ENCODE results near the gene PYGO2.

The PYGO2 gene

GRCh38 chr1:154962156-154962749 lies 671 bp upstream of the PYGO2 start:
- DNase-seq (ENCODE audit: low spot score): peak; percentile 37

DNA sequence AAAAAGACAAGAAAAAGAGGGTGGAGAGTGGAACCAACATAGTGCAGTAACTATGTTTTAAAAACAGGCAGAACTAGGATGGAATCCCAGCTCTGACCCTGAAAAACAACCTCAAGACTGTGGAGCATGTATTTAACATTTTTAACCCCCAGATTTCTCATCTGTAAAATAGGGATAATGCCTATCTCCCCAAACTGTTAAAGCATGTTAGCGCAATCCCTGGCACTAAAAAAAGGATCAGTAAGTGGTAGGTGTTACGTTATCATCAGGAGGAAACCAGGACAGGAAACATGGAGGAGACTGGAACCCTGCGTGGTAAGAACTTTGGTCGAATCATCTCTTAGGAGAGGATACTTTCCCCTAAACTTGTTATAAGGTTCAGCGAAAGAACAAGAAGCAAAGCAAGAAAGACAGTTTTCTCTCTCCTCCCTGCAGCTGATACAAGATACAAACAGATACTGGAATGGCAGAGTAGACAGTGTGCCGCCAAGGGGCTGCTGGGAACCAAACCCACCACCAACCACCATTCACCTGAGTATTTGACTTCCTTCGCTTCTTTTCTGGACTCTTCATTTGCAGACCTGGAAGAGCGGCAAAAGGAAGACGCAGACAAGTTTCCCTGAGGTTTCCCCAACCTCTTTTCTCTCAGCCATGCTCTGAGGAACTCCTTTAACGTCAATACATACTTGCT lies 991 bp downstream of the PYGO2 start:
- no peak for DNase-seq (ENCODE audit: low spot score)

DNA sequence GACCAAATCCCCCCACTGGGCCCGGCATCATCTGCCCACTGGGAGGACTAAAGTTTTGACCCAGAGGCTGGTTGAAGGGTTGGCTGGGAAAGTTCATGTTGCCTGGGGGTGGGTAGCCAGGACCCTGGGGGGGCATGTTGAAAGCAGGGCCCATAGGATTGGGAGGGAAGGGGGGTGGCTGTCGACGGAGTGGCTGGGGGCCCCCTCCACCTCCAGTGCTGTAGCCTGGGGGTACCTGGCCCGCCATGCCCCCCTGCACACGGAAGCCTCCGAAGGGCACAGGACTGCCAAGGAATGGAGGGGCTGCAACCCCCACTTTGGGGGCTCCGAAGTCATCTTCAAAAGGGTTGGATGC lies 2.2 kb downstream of the PYGO2 start:
- DNase-seq (ENCODE audit: low spot score): no peak

DNA sequence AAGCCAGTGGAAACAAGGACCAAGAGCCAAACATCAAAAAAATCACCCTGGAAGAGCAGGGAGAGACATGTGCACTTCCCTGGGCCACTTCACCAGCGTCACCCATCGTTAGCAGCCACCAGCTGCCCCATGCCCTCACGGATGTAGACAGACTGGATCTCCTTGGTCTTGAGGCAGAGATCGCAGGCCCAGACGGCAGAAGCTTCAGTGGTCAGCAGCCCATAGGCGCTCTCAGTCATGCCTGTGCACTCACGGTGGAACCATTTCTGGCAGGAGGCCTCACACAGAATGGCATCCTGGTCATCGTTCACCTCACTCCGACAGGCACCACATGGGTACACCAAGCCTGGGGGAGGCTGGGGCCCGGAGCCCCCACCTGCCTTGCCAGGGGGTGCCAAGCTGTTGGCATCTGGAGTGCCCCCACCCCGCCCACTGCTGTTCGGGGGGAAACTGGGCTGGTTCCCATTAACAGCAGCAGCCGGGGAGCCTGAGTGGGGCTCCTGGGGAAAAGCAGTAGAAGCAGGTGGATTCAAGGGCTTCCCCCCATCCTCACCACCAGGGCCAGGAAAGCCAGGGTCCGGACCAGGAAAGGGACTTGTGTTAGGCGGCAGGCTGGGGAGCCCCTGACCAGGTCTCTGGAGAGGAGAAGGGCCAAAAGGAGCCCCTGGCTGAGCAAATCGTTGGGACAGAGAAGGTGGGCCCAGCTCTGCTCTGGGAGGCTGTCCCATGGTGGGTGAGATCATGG lies 2.7 kb downstream of the PYGO2 start:
- DNase-seq (ENCODE audit: low spot score): no peak

GRCh38 chr1:154958036-154958435 lies 3.5 kb downstream of the PYGO2 start:
- DNase-seq (ENCODE audit: low spot score): no peak

GRCh38 chr1:154957091-154957657 lies 4.4 kb downstream of the PYGO2 start:
- no peak for DNase-seq (ENCODE audit: low spot score)

- no peak for DNase-seq (ENCODE audit: low spot score)
These were observed 5.0 kb downstream of the PYGO2 start for GRCh38 chr1:154956544-154956941.

- DNase-seq (ENCODE audit: low spot score): peak; percentile 90
These were observed 5.7 kb downstream of the PYGO2 start, which contains the start of gene PBXIP1 for GRCh38 chr1:154955718-154956543. TSS of gene PBXIP1 (minus strand) at chr1:154956099. CDS start at chr1:154953721, 2,378 bp downstream.

- peak; percentile 86 for DNase-seq (ENCODE audit: low spot score)
These were observed 6.4 kb downstream of the PYGO2 start for GRCh38 chr1:154955039-154955717.

- no peak for DNase-seq (ENCODE audit: low spot score)
These were observed 7.0 kb downstream of the PYGO2 start for GRCh38 chr1:154954541-154954940.

DNA sequence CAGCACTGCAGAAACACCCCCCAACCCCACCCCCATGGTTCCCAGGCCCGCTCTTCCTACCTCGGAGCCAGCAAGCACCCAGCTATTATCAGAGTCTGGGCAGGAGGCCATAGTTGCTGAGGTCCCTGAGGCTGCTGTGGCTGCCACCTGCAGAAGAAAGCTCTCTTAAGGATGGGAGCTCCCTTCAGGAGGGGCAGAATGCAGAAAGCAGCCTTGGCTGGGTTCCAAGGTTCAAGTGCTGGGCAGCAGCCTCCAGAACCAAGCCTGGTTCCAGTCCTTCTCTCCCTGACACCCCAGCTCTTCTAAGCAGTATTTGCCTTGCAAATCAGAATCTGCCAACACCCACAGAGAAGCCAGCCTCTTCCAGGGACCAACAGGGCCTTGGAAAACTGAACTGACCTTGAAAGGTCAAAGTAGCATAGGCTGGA lies 8.0 kb downstream of the PYGO2 start:
- DNase-seq (ENCODE audit: low spot score): no peak

DNA sequence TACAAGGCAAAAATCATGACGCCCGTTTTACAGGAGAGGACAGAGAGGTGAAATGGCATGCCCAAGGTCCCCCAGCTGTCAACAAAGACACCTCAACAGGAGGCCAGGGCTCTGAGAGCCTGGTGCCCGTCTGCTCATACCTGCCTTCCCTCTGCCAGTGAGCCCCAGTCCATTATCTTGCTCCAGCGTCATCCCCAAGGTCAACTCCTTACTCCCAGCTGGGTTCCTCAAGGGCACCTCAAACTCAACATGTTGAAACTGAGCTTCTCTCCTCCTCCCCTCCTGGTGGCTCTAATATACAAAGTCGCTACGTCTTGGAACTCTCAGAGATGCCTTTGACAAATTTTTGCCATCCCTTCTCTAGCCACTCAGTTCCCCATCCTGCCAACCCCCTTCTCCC lies 8.9 kb downstream of the PYGO2 start:
- DNase-seq (ENCODE audit: low spot score): no peak

DNA sequence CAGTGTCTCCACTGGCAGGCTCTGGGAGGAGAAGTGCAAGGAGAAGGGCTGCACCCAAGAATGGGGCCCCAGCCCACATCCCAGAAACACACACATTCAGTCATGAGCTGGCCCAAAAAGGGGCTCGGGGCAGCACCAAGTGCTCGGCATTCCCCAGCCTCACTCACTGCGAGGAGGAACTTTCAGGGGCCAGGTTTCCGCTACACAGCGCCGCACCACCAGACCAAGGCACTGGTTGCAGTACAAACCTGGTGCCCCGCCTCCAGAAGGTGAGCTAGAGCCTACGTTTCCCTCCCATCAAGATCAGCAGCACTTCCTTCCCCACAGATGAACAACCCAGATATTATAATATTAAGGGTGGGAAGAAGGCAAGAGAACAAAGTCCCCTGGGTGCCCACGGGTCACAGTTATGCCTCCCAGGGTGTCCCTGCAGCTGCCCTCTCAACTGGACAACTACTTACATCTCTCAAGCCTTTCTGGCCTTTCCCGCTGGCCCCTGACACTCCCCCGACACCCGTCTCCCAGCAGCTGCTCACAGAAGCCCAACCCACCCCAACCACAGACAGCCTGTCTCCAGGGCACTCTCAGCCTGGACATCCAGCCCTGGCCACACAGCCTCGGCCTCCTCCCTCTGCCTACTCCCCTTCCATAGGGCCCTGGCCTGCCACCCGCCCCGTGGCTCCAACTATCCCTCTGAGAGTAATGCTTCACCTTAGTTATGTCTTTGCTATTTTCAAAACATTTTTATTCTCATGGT lies 9.5 kb downstream of the PYGO2 start:
- no peak for DNase-seq (ENCODE audit: low spot score)

GRCh38 chr1:154948079-154948478 lies 13.5 kb downstream of the PYGO2 start:
- DNase-seq (ENCODE audit: low spot score): no peak

DNA sequence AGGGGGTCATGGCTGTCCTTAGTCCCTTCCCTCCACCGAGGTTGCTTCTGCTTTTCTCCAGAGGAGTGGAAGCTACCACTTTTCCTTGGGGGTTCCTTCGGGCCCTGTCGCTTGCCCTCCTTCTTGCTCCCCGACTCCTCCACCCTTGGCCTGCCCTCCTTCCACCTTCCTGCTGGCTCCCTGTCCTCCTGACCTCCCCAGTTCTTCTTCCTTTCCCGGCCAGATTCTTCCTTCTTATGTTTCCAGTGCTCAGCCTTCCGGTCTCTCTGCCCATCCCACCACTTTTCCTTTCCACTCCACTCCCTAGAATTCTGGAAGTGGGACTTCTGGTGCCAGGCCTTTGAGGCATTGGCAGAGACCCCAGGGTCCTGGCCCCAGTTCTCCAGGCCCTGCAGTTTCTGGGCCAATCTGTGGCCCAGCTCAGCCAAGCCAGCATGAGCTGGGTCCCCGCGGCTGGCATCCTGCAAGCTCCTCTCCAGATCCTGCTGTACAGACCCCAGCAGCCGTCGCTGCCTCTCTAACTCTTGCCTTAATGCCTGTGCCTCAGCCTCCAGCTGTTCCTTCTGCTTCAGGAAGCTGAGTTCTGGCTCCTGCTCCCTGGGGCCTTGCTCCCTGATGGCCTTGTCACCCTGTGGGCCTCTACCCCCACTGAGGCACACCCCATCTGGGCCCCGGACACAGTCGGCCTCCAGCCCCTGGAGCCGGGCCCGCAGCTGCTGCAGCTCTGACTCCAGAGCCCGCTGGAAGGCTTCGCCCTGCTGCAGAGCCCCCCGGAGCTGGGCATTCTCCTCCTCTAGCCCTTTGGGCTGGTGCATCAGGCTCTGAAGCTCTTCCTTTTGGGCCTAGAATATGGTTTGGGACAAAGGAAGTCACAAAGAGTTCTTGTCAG lies 15.4 kb downstream of the PYGO2 start:
- no peak for DNase-seq (ENCODE audit: low spot score)

- no peak for DNase-seq (ENCODE audit: low spot score)
These were observed 16.2 kb downstream of the PYGO2 start for GRCh38 chr1:154945160-154945961.

DNA sequence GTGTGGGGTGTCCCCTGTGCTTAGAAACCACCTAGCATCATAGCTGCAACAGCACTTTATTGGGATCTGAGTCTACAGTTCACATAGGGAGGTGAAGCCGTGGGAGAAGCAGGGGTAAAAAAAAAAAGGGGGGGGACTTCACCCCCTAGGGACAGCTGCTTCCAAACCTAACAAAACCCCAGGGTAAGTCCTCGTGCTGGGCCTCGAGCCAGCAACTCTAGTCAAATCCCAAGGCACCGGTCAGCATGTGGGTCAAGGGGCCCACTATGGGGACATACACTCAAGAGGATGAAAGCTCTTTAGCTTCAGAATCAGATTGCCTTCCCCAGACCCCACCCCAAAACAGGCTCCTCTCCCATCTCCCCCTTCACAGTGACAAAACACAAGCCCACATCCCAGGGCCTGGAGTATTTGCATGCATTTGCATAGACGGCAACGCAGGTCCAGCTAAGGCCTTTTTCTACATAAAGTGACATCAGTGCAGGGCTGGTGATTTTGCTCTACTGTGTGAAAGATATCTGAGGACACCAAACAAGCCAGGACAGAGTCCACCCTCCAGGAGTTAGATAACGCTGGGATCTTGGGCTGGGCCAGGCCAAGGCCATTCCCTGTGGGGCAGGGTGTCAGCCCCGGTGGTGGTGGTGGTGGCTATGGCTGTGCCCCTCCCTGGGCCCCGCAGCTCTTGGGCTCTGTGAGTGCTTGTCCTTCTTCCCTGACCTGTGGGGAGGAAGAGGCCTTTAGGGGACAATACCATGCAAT lies 17.0 kb downstream of the PYGO2 start:
- no peak for DNase-seq (ENCODE audit: low spot score)

All from kidney tubule cell (primary cell).